AG09309 (cell line): Measurements from ENCODE around the gene INAFM1.

Experiments used
- DNase-seq: peaks from one replicate; pipeline ENCODE4 v3.0.0-alpha.2; 2010; ENCODE audit warnings: low read depth
- H3K4me3 ChIP-seq: 2 replicates; pipeline ENCODE4 v1.5.1; 2011; ENCODE audit warnings: mild to moderate bottlenecking, low read depth, low read length, moderate library complexity; ENCODE audit not compliant: control insufficient read depth
- TF ChIP-seq, protein P1 (sequence below): IDR thresholded peaks from 2 replicates; pipeline ENCODE4 v1.5.1; 2011; ENCODE audit warnings: mild to moderate bottlenecking, low read depth, low read length, inconsistent platforms; ENCODE audit not compliant: insufficient read depth, control insufficient read depth; ENCODE audit errors: missing control alignments

INAFM1 gene

DNA sequence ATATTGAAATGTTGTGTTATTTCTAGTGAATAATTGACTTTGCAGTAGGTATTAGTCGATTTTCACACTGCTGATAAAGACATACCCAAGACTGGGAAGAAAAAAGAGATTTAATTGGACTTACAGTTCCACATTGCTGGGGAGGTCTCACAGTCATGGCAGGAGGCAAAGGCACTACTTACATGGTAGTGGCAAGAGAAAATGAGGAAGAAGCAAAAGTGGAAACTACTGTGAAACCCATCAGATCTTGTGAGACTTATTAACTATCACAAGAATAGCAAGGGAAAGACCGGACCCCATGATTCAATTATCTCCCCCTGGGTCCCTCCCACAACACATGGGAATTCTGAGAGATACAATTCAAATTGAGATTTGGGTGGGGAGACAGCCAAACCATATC lies 47.4 kb downstream of the INAFM1 start:
- DNase-seq: no peak
- no peak overlapping the region for H3K4me3 ChIP-seq
- TF ChIP-seq, protein P1, sequence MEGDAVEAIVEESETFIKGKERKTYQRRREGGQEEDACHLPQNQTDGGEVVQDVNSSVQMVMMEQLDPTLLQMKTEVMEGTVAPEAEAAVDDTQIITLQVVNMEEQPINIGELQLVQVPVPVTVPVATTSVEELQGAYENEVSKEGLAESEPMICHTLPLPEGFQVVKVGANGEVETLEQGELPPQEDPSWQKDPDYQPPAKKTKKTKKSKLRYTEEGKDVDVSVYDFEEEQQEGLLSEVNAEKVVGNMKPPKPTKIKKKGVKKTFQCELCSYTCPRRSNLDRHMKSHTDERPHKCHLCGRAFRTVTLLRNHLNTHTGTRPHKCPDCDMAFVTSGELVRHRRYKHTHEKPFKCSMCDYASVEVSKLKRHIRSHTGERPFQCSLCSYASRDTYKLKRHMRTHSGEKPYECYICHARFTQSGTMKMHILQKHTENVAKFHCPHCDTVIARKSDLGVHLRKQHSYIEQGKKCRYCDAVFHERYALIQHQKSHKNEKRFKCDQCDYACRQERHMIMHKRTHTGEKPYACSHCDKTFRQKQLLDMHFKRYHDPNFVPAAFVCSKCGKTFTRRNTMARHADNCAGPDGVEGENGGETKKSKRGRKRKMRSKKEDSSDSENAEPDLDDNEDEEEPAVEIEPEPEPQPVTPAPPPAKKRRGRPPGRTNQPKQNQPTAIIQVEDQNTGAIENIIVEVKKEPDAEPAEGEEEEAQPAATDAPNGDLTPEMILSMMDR: no peak

DNA sequence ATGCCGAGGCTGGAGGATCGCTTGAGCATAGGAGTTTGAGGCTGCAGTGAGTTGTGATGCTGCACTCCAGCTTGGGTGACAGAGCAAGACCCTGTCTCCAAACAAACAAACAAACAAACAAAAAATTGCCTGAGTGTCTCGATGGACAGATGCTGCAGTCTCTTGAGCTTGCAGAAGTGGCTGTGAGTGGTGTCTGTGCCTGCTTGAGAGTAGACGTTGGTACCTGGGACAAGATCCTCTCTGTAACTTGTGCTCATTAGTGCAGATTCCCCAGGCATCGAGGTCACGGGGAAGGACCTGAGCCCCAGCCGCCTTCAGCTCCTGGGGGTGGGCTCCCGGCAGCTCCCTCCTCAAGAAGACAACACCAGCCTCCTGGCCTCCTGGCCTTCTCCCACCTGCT lies 48.7 kb downstream of the INAFM1 start:
- no peak for DNase-seq
- H3K4me3 ChIP-seq: no peak overlapping the region
- TF ChIP-seq, protein P1: no peak

DNA sequence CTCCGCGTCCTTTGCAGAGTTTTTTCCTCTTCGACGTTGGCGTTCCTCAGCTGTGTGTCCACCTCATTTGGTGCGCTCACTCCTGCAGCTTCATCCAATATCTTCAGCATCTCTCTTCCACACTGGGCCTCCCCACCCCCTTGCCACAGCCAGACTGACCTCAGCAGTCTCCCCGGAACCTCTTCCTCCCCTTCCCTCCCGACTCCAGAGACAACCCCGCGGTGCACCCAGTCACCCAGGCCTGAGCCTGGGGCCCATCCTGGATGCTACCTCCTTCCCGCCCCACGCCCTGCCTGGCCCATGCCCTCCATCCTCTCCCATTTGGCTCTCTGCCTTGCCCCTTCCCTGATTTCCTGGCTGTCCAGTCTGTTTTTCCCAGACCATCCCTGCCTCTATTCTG lies 49.2 kb downstream of the INAFM1 start:
- no peak overlapping the region for H3K4me3 ChIP-seq
- no peak for DNase-seq
- TF ChIP-seq, protein P1: no peak

DNA sequence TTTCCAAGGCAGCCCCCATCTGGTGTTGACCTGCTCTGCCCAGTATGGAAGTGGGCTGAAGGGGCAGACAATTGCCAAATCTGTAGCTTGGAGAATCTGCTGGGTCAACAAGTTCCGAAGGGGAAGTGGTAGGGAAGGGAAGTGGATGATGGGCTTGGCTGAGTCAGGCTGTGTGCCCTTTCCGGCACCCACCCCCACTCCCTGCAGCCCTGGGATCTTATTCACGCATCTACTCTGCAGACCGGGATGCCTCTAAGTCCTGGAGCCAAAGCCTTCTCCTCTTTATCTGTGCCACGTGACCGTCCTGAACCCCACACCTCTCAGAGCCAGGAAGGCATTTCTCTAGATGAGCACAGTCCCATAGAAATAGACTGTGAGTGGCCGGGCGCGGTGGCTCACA lies 49.8 kb downstream of the INAFM1 start:
- TF ChIP-seq, protein P1: no peak
- H3K4me3 ChIP-seq: no peak overlapping the region
- DNase-seq: no peak
